ENCODE data around the gene SRGAP2C.
"Not testable (repeated sequence)": the region's sequence is repeated elsewhere in the genome, so short reads cannot be mapped to it uniquely, and the experiment has no call there.

SRGAP2C gene

GRCh38 chr1:121368910-121369309 is 184.1 kb downstream of the SRGAP2C start:
- not testable (repeated sequence) for DNase-seq (ENCODE audit: low read depth in 1 of 2, low spot score in 1 of 2)

- DNase-seq (ENCODE audit: low read depth in 1 of 2, low spot score in 1 of 2) = not testable (repeated sequence)
Measured at GRCh38 chr1:121369959-121370358, 185.2 kb downstream of the SRGAP2C start.

- not testable (repeated sequence) for DNase-seq (ENCODE audit: low read depth in 1 of 2, low spot score in 1 of 2)
Measured at GRCh38 chr1:121374851-121375367, 190.1 kb downstream of the SRGAP2C start.

- DNase-seq (ENCODE audit: low read depth in 1 of 2, low spot score in 1 of 2) = not testable (repeated sequence)
Measured at GRCh38 chr1:121376986-121377385, 192.2 kb downstream of the SRGAP2C start.

- not testable (repeated sequence) for DNase-seq (ENCODE audit: low read depth in 1 of 2, low spot score in 1 of 2)
Measured at GRCh38 chr1:121378757-121379156, 194.0 kb downstream of the SRGAP2C start.

- not testable (repeated sequence) for DNase-seq (ENCODE audit: low read depth in 1 of 2, low spot score in 1 of 2)
Measured at GRCh38 chr1:121384754-121385153, 200.0 kb downstream of the SRGAP2C start.

- DNase-seq (ENCODE audit: low read depth in 1 of 2, low spot score in 1 of 2) = not testable (repeated sequence)
Measured at GRCh38 chr1:121385162-121385561, 200.4 kb downstream of the SRGAP2C start.

GRCh38 chr1:121385563-121386288 is 201.0 kb downstream of the SRGAP2C start:
- DNase-seq (ENCODE audit: low read depth in 1 of 2, low spot score in 1 of 2) = not testable (repeated sequence)

- DNase-seq (ENCODE audit: low read depth in 1 of 2, low spot score in 1 of 2) = not testable (repeated sequence)
Measured at GRCh38 chr1:121386319-121386948, 201.7 kb downstream of the SRGAP2C start.

- not testable (repeated sequence) for DNase-seq (ENCODE audit: low read depth in 1 of 2, low spot score in 1 of 2)
Measured at GRCh38 chr1:121389895-121390560, 205.3 kb downstream of the SRGAP2C start.

- DNase-seq (ENCODE audit: low read depth in 1 of 2, low spot score in 1 of 2) = not testable (repeated sequence)
Measured at GRCh38 chr1:121392130-121392529, 207.4 kb downstream of the SRGAP2C start.

- DNase-seq (ENCODE audit: low read depth in 1 of 2, low spot score in 1 of 2) = not testable (repeated sequence)
Measured at GRCh38 chr1:121395718-121396201, 211.0 kb downstream of the SRGAP2C start.

- DNase-seq (ENCODE audit: low read depth in 1 of 2, low spot score in 1 of 2) = not testable (repeated sequence)
Measured at GRCh38 chr1:121396335-121397081, 211.7 kb downstream of the SRGAP2C start.

- DNase-seq (ENCODE audit: low read depth in 1 of 2, low spot score in 1 of 2) = not testable (repeated sequence)
Measured at GRCh38 chr1:121397101-121397500, 212.3 kb downstream of the SRGAP2C start.

- DNase-seq (ENCODE audit: low read depth in 1 of 2, low spot score in 1 of 2) = not testable (repeated sequence)
Measured at GRCh38 chr1:121399193-121399592, 214.4 kb downstream of the SRGAP2C start.

GRCh38 chr1:121400108-121400507 is 215.3 kb downstream of the SRGAP2C start:
- DNase-seq (ENCODE audit: low read depth in 1 of 2, low spot score in 1 of 2) = not testable (repeated sequence)

GRCh38 chr1:121400541-121401310 is 216.0 kb downstream of the SRGAP2C start:
- not testable (repeated sequence) for DNase-seq (ENCODE audit: low read depth in 1 of 2, low spot score in 1 of 2)

- DNase-seq (ENCODE audit: low read depth in 1 of 2, low spot score in 1 of 2) = not testable (repeated sequence)
Measured at GRCh38 chr1:121401375-121401955, 216.7 kb downstream of the SRGAP2C start.

GRCh38 chr1:121403254-121403653 is 218.5 kb downstream of the SRGAP2C start:
- DNase-seq (ENCODE audit: low read depth in 1 of 2, low spot score in 1 of 2) = not testable (repeated sequence)

GRCh38 chr1:121408354-121408753 is 223.6 kb downstream of the SRGAP2C start:
- no peak for DNase-seq (ENCODE audit: low read depth in 1 of 2, low spot score in 1 of 2)
